ENCODE measurements around the gene SUGT1.
A peak's percentile ranks its signal among the peaks of the same experiment; 100 is the strongest.
"Not testable (repeated sequence)": the region's sequence is repeated elsewhere in the genome, so short reads cannot be mapped to it uniquely, and the experiment has no call there.

The SUGT1 gene

GRCh38 chr13:52615812-52616211 lies 36.8 kb upstream of the SUGT1 start:
- no peaks in the 10 kb centered on the region for H3K27me3 ChIP-seq (ENCODE audit: insufficient read depth, low read depth, severe bottlenecking)
- TF ChIP-seq CTCF (IDR thresholded peaks at IDR 0.05; ENCODE audit: low read depth, low read length) = no peak
- no peak for DNase-seq
- H3K4me3 ChIP-seq (ENCODE audit: low read depth, low read length) = no peak overlapping the region
- H3K27ac ChIP-seq = no peak overlapping the region
- H3K36me3 ChIP-seq = no peaks in the 10 kb centered on the region
- H3K9me3 ChIP-seq (ENCODE audit: severe bottlenecking) = no peaks in the 10 kb centered on the region

- Histone ChIP-seq H3K4me3 (ENCODE audit: low read depth, low read length) (peak overlapping the region; percentile 82), H3K36me3 (no peaks in the 10 kb centered on the region), H3K27ac (no peak overlapping the region), H3K27me3 (ENCODE audit: insufficient read depth, low read depth, severe bottlenecking) (no peaks in the 10 kb centered on the region), H3K9me3 (ENCODE audit: severe bottlenecking) (no peaks in the 10 kb centered on the region)
- peak; percentile 78 for DNase-seq
- no peak for TF ChIP-seq CTCF (IDR thresholded peaks at IDR 0.05; ENCODE audit: low read depth, low read length)
Observed at GRCh38 chr13:52617070-52618060, 35.3 kb upstream of the SUGT1 start.

GRCh38 chr13:52631083-52631690 lies 21.4 kb upstream of the SUGT1 start:
- H3K9me3 ChIP-seq (ENCODE audit: severe bottlenecking); H3K4me3 ChIP-seq (ENCODE audit: low read depth, low read length); H3K27ac ChIP-seq; DNase-seq; H3K36me3 ChIP-seq; H3K27me3 ChIP-seq (ENCODE audit: insufficient read depth, low read depth, severe bottlenecking): not testable (repeated sequence)

GRCh38 chr13:52638666-52639328 lies 13.8 kb upstream of the SUGT1 start:
- no peaks in the 10 kb centered on the region for H3K9me3 ChIP-seq (ENCODE audit: severe bottlenecking)
- no peak overlapping the region for H3K4me3 ChIP-seq (ENCODE audit: low read depth, low read length)
- H3K27ac ChIP-seq = no peak overlapping the region
- H3K27me3 ChIP-seq (ENCODE audit: insufficient read depth, low read depth, severe bottlenecking) = no peaks in the 10 kb centered on the region
- TF ChIP-seq CTCF (IDR thresholded peaks at IDR 0.05; ENCODE audit: low read depth, low read length) = no peak
- no peak for DNase-seq
- no peaks in the 10 kb centered on the region for H3K36me3 ChIP-seq

- Histone ChIP-seq H3K4me3 (ENCODE audit: low read depth, low read length) (no peak within 1 kb of the TSS), H3K27ac (no peak within 1 kb of the TSS), H3K27me3 (ENCODE audit: insufficient read depth, low read depth, severe bottlenecking) (no peaks in the 10 kb centered on the region), H3K9me3 (ENCODE audit: severe bottlenecking) (no peaks in the 10 kb centered on the region), H3K36me3 (no peaks in the 10 kb centered on the region)
- TF ChIP-seq CTCF (IDR thresholded peaks at IDR 0.05; ENCODE audit: low read depth, low read length) = no peak
- no peak for DNase-seq
Observed at GRCh38 chr13:52642131-52642530, 10.5 kb upstream of the SUGT1 start, which contains the start of gene HNRNPA1L2. TSS of gene HNRNPA1L2 (plus strand) at chr13:52642431. CDS start at chr13:52642493, 62 bp downstream.

GRCh38 chr13:52644108-52644507 lies 8.5 kb upstream of the SUGT1 start:
- H3K4me3 ChIP-seq (ENCODE audit: low read depth, low read length) = no peak overlapping the region
- no peaks in the 10 kb centered on the region for H3K27me3 ChIP-seq (ENCODE audit: insufficient read depth, low read depth, severe bottlenecking)
- no peak for DNase-seq
- H3K36me3 ChIP-seq = no peaks in the 10 kb centered on the region
- H3K27ac ChIP-seq = no peak overlapping the region
- TF ChIP-seq CTCF (IDR thresholded peaks at IDR 0.05; ENCODE audit: low read depth, low read length) = no peak
- H3K9me3 ChIP-seq (ENCODE audit: severe bottlenecking) = no peaks in the 10 kb centered on the region
